NCI-H526 (cell line): ENCODE results near the gene FRY.

Experiments used
- DNase-seq, 2 experiments: peaks; one replicate each; lab custom pipeline; 2025; lab: John Stamatoyannopoulos, UW

The FRY gene

DNA sequence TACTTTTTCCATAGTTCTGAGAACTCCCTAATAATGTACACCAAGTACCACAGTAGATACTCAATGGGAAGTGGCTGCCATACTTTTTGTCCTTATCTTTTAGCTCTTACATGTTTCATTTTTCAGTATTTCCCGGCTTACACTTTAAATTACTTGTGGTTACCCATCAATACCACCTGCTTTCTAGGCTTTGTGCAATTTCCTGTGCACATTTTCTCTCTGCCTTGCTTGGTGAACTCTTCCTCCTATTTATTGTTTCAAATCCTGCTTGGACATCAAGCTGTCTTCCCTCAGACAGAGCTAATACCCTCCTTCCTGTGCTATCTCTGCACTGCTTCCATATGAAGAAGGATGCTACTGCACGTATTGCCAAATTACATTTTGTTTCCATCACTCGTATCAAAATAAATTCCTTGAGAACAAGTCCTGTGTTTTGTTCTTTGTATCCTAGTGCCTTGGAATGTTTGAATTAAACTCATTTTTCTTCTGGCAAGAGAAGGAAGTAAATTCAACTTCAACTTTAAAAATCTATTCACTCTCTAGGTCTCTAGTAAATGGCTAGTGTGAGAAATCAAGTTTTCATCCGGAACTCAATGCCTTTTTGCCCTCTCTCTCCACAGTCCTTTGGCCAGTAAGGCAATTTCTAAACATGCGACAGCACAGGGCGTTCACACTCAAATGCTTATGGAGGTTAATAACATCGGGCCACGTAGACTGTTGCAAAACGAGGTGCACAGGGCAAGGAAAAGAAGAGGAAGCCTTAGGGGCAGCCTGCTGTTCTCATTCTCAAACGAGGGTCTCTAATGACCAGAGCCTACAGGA lies 277.9 kb downstream of the FRY start:
- DNase-seq = peak in 1 of 2 experiments; percentile 41

DNA sequence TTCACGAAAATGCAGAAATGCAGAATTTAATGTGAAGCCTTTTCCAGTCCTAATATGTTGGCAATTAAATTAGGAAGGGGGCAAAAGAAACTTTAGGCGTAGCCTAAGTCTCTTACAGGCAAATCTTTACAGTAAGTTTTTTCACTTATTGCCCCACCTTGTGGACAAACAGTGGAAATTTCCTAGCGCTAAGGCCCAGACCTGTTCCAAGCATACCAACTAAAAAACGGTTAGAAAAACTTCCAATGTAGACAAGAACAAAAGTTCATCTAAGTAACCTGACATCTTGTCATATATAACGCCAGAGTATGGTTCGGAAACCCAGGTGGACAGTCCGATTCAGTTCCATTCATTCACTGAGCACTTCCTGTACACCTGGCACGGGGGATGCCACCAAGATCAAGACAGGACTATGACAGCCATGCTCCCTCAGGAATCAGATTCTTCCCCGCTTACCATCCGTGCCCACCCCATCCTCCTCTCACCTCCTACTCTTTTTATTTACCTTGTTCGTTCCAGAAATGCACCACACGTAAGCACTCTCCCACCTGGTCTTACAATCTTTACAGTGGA lies 278.6 kb downstream of the FRY start:
- DNase-seq = peak; percentile 31 to 80

DNA sequence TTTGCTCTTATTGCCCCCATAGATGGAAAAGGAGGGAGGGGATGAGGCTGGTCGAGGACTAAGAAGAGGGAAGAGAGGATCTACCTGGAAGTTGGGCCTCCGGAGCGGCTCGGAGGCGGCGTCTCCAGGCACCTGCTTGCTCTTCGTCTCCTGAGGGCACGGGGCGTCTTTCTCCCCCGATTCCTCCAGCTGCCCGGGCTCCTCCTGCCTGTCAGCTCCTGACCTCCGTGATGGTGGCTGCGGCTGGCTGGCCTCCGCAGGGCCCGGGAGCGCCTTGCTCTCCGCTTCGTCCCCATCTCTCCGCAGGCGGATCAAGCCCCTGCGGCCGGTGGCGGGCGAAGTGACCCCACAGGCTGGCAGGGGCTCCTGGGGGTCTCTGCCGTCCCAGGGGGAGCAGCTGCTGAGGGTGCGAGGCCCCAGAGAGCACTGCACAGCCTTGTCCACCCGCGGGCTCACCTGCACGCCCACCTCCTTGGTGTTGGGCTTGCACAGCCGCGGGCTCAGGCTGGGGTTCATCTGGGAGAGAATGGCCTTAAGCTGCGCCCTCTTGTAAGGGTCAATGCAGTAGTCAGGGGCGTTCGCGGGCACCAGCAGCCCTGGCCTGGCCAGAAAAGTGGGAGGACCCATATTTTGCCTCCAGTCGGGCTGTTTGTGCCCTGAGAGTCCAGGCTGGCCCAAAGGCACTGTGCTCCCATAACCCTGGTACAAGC lies 279.8 kb downstream of the FRY start:
- no peak for DNase-seq

DNA sequence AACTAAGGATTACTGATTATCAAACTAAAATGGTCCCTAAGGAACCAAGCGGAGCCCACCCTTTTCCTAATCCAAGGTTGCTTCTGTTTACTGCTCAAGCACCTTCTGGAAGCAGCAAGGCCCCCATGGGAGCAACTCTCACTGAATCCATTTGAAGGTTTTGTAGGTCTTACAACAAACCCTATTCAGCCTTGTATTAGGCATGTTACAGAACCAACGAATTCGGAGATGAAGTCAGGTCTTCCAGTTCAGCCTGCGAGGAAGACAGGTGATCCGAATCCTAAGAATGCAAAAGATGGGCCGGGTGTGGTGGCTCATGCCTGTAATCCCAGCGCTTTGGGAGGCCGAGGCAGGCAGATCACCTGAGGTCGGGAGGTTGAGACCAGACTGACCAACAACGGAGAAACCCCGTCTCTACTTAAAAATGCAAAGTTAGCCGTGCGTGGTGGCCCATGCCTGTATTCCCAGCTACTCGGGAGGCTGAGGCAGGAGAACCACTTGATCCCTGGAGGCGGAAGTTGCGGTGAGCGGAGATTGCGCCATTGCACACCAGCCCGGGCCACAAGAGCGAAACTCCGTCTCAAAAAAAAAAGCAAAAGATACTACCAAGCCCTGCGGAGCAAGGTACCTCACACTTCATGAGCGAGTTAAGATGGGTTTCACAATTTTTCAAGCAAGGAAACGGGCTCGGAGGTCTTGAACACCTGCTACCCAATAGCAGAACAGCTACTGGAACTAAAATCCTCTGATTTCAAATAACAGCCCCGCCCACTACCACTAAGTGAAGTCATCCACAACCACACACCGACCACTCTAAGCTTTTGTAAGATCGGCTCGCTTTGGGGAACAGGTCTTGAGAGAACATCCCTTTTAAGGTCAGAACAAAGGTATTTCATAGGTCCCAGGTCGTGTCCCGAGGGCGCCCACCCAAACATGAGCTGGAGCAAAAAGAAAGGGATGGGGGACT lies 283.0 kb downstream of the FRY start:
- peak in 1 of 2 experiments; percentile 54 for DNase-seq

DNA sequence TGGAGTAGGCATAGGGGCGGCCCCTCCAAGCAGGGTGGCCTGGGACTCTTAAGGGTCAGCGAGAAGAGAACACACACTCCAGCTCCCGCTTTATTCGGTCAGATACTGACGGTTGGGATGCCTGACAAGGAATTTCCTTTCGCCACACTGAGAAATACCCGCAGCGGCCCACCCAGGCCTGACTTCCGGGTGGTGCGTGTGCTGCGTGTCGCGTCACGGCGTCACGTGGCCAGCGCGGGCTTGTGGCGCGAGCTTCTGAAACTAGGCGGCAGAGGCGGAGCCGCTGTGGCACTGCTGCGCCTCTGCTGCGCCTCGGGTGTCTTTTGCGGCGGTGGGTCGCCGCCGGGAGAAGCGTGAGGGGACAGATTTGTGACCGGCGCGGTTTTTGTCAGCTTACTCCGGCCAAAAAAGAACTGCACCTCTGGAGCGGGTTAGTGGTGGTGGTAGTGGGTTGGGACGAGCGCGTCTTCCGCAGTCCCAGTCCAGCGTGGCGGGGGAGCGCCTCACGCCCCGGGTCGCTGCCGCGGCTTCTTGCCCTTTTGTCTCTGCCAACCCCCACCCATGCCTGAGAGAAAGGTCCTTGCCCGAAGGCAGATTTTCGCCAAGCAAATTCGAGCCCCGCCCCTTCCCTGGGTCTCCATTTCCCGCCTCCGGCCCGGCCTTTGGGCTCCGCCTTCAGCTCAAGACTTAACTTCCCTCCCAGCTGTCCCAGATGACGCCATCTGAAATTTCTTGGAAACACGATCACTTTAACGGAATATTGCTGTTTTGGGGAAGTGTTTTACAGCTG lies 283.9 kb downstream of the FRY start, which contains the start of the genes BRCA2 and ZAR1L:
Gene BRCA2, plus strand, starts transcription at position 271 of the 790 bp plus-strand sequence. CDS start 953 bp downstream, outside the sequence.
Gene ZAR1L, minus strand, starts transcription at position 126 of the 790 bp plus-strand sequence. CDS start 3,438 bp downstream, outside the sequence.
- DNase-seq = peak; percentile 81 to 96

DNA sequence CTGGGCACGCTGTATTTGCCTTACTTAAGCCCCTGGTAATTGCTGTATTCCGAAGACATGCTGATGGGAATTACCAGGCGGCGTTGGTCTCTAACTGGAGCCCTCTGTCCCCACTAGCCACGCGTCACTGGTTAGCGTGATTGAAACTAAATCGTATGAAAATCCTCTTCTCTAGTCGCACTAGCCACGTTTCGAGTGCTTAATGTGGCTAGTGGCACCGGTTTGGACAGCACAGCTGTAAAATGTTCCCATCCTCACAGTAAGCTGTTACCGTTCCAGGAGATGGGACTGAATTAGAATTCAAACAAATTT lies 284.4 kb downstream of the FRY start:
- peak; percentile 77 to 85 for DNase-seq

DNA sequence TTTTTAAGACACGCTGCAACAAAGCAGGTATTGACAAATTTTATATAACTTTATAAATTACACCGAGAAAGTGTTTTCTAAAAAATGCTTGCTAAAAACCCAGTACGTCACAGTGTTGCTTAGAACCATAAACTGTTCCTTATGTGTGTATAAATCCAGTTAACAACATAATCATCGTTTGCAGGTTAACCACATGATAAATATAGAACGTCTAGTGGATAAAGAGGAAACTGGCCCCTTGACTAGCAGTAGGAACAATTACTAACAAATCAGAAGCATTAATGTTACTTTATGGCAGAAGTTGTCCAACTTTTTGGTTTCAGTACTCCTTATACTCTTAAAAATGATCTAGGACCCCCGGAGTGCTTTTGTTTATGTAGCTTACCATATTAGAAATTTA lies 284.9 kb downstream of the FRY start:
- no peak for DNase-seq

DNA sequence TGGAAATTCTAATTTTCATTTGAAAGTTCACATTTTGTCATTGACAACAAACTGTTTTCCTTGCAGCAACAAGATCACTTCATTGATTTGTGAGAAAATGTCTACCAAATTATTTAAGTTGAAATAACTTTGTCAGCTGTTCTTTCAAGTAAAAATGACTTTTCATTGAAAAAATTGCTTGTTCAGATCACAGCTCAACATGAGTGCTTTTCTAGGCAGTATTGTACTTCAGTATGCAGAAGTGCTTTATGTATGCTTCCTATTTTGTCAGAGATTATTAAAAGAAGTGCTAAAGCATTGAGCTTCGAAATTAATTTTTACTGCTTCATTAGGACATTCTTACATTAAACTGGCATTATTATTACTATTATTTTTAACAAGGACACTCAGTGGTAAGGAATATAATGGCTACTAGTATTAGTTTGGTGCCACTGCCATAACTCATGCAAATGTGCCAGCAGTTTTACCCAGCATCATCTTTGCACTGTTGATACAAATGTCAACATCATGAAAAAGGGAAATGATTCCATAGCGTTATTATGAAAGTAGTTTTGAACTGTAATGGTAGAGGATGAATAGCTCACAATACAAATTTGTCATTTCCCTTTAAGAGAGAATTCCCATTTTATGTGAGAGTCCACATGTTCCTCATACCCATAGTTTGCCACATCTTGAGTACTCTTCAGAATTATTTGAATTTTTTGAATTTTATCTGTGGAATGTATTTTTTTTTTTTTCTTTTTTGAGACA lies 286.3 kb downstream of the FRY start:
- no peak for DNase-seq

DNA sequence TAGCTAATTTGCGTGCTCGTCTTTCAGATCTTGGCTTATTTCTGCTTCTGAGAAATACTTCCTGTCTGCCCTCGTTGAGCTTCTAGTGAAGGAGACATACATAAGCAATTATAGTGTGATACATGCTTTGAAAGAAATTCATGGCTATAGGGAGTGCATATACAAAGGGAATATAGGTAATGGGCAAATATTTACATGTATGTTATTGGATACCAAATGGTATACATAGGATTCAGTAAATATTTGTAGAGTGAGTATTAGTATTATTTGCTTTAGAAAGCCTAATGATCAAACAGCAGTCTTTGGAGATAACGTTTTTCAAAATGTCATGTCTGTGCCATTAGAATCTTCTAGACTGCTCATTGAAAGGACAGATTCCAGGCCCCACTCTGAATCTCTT lies 289.0 kb downstream of the FRY start:
- no peak for DNase-seq

DNA sequence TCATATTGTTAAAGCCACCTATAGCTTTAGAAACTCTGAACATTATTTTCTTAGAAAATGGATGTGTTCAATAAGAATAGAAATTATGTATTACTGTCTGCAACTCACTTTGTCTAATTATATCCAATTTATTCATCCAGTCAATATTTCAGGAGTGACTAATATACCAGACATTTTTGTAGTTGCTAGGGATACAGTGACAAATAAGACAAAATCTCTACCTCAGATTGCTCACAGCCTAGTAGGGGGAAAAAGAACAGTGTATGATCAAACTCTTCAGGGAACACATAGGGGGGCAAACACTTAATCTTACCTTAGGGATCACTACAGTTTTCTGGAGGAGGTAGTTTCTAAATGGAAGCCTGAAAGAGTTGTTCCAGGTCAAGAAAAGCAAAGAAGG lies 292.3 kb downstream of the FRY start:
- DNase-seq = no peak

DNA sequence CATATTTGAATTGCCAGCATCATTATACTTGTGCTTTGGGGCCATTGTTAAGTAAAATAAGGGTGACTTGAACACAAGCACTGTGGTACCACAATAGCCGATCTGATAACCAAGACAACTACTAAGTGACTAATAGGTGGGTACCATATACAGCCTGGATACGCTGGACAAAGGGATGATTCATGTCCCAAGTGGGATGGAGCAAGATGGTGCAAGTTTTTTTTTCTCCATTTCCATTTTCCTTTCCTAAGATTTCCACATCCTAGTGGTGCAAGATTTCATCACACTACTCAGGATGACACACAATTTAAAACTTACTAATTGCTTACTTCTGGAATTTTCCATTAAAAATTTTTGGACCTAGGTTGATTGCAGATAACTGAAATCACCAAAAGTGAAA lies 298.9 kb downstream of the FRY start:
- DNase-seq = no peak

DNA sequence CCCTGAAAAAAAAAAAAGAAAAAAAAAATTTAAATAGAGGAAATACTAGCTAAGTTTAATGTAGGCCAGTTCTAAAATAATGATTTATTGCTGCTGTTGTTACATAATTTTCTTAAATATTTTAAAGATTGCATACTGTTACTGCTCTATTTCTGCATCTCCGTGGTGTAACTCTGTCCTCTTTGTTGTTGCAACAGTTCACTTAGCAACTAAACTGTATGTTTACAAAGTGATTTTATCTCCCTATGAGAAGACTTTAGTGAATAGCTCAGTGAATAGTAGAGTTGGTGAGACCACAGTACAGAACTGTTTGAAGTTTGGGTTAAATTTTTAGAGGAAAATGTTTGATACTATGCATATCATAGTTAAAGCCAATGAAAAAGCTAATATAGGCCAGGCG lies 303.1 kb downstream of the FRY start:
- DNase-seq = no peak

DNA sequence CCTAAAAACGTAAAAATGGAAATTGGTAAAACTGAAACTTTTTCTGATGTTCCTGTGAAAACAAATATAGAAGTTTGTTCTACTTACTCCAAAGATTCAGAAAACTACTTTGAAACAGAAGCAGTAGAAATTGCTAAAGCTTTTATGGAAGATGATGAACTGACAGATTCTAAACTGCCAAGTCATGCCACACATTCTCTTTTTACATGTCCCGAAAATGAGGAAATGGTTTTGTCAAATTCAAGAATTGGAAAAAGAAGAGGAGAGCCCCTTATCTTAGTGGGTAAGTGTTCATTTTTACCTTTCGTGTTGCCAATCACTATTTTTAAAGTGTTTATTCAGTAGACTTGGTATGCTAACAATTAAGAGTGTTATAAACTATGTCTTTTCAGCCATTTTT lies 309.3 kb downstream of the FRY start:
- no peak for DNase-seq

DNA sequence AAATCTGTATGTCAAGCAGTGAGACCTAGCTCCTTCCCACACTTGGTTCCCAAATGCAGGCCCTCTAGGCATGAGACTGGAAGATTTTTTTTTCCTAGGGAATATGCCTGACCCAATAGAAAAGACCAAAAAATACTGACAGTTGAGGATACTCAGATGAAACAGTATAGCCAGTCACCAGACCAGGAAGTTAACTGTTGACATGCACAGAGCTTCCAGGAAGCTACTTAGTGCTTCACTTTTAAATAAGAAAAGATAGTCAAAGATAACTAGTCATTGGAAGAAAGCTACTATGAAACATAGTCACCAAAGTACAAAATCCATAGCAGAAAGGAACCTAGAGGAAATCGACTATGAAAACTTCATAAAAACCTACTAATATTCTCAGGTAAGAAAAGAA lies 316.1 kb downstream of the FRY start:
- DNase-seq = no peak
